ENCODE measurements around the gene PROCA1. TPM values are rescaled to one million over a fixed set of nuclear protein-coding genes. Genes with fewer than 3 reads are reported as not detected.

Gene PROCA1
- total RNA-seq, 1 donor from 2014 or later = 3.4 TPM

DNA sequence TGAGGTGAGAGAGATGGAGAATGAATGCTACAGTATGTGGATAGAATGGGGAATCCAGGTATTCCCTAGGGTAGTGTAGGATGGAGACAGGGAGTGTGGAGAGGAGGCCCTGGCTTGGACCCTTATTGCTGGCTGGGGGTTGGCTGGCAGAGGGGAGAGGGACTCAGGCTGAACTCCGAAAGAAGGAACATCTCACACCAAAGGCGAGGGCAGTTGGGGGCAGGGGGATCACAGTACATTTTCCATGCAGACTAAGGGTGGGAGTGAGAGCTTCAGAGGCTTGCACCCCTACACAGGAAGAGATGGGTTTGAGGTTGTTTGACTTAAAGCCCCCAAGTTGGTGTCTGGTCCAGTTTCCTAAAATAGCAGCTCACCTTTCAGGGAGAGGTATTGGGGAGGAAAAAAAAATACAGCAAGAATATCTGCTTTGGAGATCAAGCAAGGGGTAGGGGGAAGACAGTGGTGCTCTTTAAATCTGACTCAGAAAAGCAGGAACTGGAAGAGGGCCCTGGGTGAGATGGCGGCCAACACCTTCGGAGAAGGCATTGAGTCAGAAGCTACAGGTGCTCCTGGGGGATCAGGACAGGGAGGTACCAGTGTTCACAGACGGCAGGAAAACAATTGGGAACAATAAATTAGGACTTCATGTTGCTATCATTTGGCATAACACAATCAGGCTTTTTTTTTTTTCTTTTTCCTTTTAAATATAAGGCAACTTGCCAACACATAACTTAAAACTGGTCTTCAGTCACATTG, 44.5 kb upstream of the PROCA1 start:
- FAIRE-seq (no peak), DNase-seq (ENCODE audit: low read depth) (no peak)
- peaks cover 15% of the 10 kb centered on the region for H3K4me1 Mint-ChIP-seq (ENCODE audit: low read depth, unreplicated experiment)
- peak overlapping the region; percentile 6 for H3K27ac Mint-ChIP-seq (ENCODE audit: unreplicated experiment)
- TF ChIP-seq, protein P1, sequence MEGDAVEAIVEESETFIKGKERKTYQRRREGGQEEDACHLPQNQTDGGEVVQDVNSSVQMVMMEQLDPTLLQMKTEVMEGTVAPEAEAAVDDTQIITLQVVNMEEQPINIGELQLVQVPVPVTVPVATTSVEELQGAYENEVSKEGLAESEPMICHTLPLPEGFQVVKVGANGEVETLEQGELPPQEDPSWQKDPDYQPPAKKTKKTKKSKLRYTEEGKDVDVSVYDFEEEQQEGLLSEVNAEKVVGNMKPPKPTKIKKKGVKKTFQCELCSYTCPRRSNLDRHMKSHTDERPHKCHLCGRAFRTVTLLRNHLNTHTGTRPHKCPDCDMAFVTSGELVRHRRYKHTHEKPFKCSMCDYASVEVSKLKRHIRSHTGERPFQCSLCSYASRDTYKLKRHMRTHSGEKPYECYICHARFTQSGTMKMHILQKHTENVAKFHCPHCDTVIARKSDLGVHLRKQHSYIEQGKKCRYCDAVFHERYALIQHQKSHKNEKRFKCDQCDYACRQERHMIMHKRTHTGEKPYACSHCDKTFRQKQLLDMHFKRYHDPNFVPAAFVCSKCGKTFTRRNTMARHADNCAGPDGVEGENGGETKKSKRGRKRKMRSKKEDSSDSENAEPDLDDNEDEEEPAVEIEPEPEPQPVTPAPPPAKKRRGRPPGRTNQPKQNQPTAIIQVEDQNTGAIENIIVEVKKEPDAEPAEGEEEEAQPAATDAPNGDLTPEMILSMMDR (IDR thresholded peaks at IDR 0.05; ENCODE audit: insufficient read depth, low read depth, low read length) = no peak
- no peak for TF ChIP-seq EZH2 (IDR thresholded peaks at IDR 0.05; ENCODE audit: insufficient read depth, low read length)
- Histone ChIP-seq H2AFZ (ENCODE audit: low read depth, low read length) (no peak overlapping the region), H3K36me3 (ENCODE audit: insufficient read depth, low read length) (peaks cover 10% of the 10 kb centered on the region), H3K9me3 (ENCODE audit: insufficient read depth, low read depth, low read length) (no peaks in the 10 kb centered on the region), H4K20me1 (ENCODE audit: insufficient read depth, low read length) (peaks cover 65% of the 10 kb centered on the region), H3K27me3 (ENCODE audit: insufficient read depth, low read length) (no peaks in the 10 kb centered on the region), H3K9ac (ENCODE audit: low read length) (no peak overlapping the region), H3K4me1 (ENCODE audit: insufficient read depth, low read length) (no peaks in the 10 kb centered on the region), H3K27ac (ENCODE audit: low read depth, low read length) (no peak overlapping the region), H3K4me2 (ENCODE audit: low read length) (no peak overlapping the region), H3K79me2 (ENCODE audit: insufficient read depth, low read length) (peaks cover 4% of the 10 kb centered on the region), H3K4me3 (ENCODE audit: insufficient read depth, low read depth, low read length) (no peak overlapping the region)
- no peak overlapping the region for H3K4me3 Mint-ChIP-seq (ENCODE audit: unreplicated experiment)
- H3K36me3 Mint-ChIP-seq (ENCODE audit: low read depth, unreplicated experiment) = peaks cover 20% of the 10 kb centered on the region
- H3K27me3 Mint-ChIP-seq (ENCODE audit: low read depth, unreplicated experiment) = no peaks in the 10 kb centered on the region
- no peaks in the 10 kb centered on the region for H3K9me3 Mint-ChIP-seq (ENCODE audit: unreplicated experiment)

DNA sequence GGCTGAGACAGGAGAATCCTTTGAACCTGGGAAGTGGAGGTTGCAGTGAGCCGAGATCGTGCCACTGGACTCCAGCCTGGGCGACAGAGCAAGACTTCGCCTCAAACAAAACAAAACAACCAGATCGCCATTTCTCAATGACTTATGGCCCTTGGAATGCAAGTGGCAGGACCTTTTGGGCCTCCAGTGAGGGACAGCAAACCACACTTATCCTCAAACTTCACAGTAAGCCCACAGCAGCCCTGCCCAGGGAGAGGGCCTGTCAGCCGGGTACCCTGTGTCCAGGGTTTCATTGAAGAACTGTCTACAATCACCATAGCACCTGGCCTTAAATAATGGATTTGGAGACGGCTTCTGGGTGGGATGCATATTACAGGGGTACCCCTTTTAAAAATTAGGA, 43.8 kb upstream of the PROCA1 start:
- no peak overlapping the region for H3K4me3 Mint-ChIP-seq (ENCODE audit: unreplicated experiment)
- H3K36me3 ChIP-seq (ENCODE audit: insufficient read depth, low read length) = peaks cover 16% of the 10 kb centered on the region
- no peak overlapping the region for H3K4me3 ChIP-seq (ENCODE audit: insufficient read depth, low read depth, low read length)
- TF ChIP-seq EZH2 (IDR thresholded peaks at IDR 0.05; ENCODE audit: insufficient read depth, low read length) = no peak
- TF ChIP-seq, protein P1 (IDR thresholded peaks at IDR 0.05; ENCODE audit: insufficient read depth, low read depth, low read length) = no peak
- no peaks in the 10 kb centered on the region for H3K27me3 ChIP-seq (ENCODE audit: insufficient read depth, low read length)
- peaks cover 65% of the 10 kb centered on the region for H4K20me1 ChIP-seq (ENCODE audit: insufficient read depth, low read length)
- H3K9me3 Mint-ChIP-seq (ENCODE audit: unreplicated experiment) = no peaks in the 10 kb centered on the region
- H3K4me1 Mint-ChIP-seq (ENCODE audit: low read depth, unreplicated experiment) = peaks cover 13% of the 10 kb centered on the region
- peaks cover 11% of the 10 kb centered on the region for H3K79me2 ChIP-seq (ENCODE audit: insufficient read depth, low read length)
- no peak overlapping the region for H3K4me2 ChIP-seq (ENCODE audit: low read length)
- H3K27me3 Mint-ChIP-seq (ENCODE audit: low read depth, unreplicated experiment) = no peaks in the 10 kb centered on the region
- FAIRE-seq = no peak
- no peak overlapping the region for H3K27ac Mint-ChIP-seq (ENCODE audit: unreplicated experiment)
- DNase-seq (ENCODE audit: low read depth) = no peak
- peaks cover 22% of the 10 kb centered on the region for H3K36me3 Mint-ChIP-seq (ENCODE audit: low read depth, unreplicated experiment)
- H3K9me3 ChIP-seq (ENCODE audit: insufficient read depth, low read depth, low read length) = no peaks in the 10 kb centered on the region
- H3K9ac ChIP-seq (ENCODE audit: low read length) = no peak overlapping the region
- no peak overlapping the region for H3K27ac ChIP-seq (ENCODE audit: low read depth, low read length)
- H2AFZ ChIP-seq (ENCODE audit: low read depth, low read length) = no peak overlapping the region
- H3K4me1 ChIP-seq (ENCODE audit: insufficient read depth, low read length) = peaks cover 1% of the 10 kb centered on the region
